HG03064 (cell line): ENCODE measurements around the gene NRXN3.

Experiments
- ATAC-seq: cut with Tn5 transposase; IDR thresholded peaks from one replicate; pipeline ENCODE4 v1.9.1; 2021; ENCODE audit warnings: low read depth; ENCODE audit not compliant: unreplicated experiment

NRXN3 gene

DNA sequence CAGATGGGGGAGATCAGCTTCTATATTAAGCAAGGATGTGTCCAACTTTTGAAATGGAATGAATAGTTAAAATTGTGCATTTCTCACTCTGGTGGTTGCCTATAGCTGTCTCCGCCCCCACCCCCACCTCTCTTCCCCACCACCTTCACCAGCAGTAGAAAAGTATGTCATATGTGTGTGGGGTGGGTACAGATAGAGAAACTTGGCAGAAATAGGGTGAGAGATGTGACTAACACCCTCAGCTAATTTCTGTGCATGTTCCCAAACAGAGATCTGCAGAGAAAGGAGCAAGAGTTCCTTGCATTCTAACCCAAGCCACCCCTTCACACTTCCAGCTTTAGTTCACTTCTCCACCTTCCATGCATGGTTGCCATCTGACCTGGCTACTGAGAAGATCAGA lies 980.1 kb downstream of the NRXN3 start:
- no peak for ATAC-seq

DNA sequence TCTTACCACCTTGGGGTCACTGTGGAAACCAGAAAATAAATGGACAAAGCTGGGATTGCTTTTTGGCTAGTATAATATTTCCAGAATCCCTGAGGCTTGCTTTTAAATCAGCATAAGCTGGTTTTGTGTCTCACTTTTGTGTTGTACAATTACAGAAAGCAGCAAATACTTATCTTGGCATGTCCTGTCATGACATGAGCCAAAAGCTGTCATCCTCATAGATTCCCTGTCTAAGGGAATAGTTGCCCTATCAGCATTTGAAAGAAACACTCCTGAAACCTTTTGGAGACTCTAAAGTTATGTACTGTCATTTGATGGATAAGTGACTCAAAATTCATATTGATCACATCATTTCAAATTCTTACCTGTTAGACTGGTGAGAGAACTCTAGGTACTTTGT lies 987.2 kb downstream of the NRXN3 start:
- no peak for ATAC-seq

GRCh38 chr14:79161571-79161970 lies 991.4 kb downstream of the NRXN3 start:
- ATAC-seq = no peak

DNA sequence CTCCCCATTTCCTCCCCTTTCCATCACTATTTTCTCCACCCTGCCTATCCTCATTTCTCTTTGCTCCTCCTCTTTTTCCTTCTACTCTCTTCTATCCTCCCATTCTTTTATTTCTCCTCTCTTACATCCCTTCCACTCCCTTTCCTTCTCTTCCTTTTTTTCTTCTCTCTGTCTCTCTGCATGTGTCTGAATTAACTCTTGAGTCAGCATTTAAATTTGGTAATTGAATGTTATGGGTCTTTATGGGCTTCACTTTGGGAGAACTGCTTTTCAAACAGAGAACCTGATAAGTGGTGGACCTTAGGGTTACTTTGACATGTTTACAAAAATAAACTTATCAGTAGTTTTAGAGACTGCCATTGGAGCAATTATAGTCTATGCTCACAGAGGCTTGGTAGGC lies 992.7 kb downstream of the NRXN3 start:
- no peak for ATAC-seq

- no peak for ATAC-seq
These were observed 995.4 kb downstream of the NRXN3 start for GRCh38 chr14:79165471-79166090.

- no peak for ATAC-seq
These were observed 996.0 kb downstream of the NRXN3 start for GRCh38 chr14:79166171-79166570.

DNA sequence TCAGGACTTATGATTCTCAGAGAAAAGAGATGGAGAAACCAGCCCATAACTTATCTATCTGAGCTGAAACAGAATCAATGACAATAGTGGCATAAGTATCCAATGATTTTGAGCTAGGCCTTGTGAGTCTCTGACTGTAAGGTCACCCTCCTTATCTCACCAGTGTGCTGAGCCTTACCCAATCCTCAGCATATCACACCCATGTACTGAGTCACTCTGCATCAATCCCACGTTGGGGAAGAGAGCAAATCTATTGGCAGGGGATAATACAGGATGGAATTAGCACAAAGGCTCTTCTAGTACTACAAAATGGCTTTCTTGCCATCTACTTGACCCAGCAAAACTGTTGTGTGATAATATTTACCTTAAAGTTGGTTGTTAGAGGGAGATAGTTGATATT lies 997.8 kb downstream of the NRXN3 start:
- no peak for ATAC-seq

DNA sequence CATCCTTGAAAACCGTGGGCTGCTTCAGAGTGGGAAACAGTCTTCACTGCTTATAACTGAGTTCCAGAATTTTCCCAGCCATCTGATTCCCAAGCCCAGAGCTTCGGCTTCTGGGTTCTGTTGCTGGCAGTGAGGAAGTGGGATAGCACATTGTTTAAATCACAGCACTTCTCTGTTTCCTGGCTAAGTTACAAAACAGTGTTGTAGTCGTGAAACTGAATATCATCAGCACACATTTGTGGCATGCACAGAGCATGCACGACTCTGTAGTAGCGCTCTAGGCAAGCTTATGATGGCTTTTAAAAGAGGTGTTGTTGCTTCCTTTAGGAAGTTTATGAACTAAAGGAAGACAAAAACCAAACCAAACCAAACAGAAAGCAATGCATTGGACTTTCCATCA lies 1005.5 kb downstream of the NRXN3 start:
- no peak for ATAC-seq

- no peak for ATAC-seq
These were observed 1006.9 kb downstream of the NRXN3 start for GRCh38 chr14:79177106-79177505.

DNA sequence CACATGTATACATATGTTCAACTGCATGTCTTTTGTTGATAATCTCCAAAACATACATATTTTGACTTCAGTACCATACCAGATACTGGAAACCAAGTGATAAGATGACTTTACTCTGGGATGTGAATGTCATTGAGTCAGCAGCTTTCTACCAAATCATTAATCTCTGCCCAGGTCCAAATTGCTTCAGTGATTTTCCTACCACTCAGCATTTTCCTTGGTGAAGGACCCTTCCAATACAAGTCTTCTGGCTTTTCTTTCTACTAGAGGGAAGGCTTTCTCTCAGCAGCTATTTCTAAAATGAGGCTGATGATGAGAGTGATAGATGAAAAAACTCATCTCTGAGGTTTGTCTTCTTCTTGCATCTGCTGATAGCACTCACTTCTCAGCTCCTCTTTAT lies 1008.5 kb downstream of the NRXN3 start:
- no peak for ATAC-seq

GRCh38 chr14:79179985-79180384 lies 1009.8 kb downstream of the NRXN3 start:
- ATAC-seq = no peak

- ATAC-seq = no peak
These were observed 1010.5 kb downstream of the NRXN3 start for GRCh38 chr14:79180656-79181055.

- no peak for ATAC-seq
These were observed 1016.4 kb downstream of the NRXN3 start for GRCh38 chr14:79186523-79186922.

DNA sequence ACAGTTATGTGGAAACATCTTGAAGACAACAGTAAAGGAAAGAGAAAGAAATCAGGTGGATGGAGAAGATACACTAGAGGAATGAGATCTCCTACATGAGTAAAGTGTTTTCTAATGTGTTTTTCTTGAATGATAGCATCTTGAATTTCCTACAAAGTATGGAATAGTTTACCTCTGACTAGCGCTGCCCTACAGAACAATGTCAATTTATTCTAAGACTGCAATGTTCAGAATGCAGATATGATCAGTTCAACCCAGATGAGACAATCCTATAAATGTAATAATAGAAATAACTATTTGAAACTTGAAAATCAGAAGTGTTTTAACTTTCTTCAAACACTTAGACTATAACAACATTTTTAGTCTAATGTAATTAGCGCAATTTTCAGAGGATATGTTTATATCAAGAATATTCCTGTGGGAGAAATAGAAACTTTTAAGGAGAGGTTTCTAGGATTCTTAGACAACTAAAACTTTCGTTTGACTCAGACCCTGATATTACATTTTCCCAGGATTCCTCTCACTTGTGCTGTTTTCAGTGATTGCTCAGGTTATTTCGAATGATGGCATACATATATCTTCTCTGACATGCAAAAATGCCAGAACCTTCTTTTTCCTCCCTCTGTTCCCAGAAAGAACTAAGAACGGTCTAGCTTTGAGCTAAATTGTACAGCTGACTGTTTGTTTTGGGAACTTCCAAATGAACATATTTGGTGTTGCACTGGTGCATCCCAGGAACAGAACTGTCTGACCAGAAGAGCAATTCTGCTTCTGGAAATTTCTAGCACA lies 1023.7 kb downstream of the NRXN3 start:
- ATAC-seq = no peak

- no peak for ATAC-seq
These were observed 1026.0 kb downstream of the NRXN3 start for GRCh38 chr14:79196216-79196615.

DNA sequence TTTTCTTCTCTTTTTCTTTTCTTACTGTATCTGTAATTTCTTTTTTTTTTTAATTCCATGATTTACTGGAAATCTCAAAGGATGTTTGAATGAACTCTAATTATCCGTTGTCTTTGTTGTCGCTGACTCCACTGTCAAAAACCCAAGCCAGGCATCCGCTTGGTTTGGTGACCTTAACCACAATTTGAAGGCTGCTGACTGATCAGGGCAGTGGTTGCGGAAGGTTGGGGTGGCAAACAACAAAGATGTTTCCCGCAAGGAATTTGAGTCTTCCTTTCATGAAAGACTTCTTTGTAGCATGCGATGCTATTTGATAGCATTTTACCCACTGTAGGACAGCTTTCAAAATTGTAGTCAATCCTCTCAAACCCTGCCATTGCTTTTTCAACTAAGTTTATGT lies 1027.3 kb downstream of the NRXN3 start:
- ATAC-seq = no peak

DNA sequence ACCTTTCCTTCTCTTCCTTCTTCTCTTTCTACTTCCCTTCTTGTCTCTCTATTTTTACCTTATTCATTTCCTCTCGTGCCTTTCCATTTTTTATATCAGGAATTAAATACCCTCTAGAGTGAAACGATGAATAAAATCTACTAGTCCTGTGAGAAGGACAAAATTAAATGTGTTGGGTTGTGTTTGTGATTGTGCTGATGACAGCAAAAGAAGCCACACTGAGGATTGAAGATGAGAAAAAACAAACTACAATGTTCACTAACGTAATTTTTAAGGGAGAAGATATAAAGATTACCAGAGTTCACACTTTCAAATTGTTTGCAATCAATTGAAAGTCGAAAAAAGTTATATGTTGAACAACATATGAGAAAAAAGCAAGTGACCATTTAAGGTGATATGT lies 1029.0 kb downstream of the NRXN3 start:
- ATAC-seq = no peak

DNA sequence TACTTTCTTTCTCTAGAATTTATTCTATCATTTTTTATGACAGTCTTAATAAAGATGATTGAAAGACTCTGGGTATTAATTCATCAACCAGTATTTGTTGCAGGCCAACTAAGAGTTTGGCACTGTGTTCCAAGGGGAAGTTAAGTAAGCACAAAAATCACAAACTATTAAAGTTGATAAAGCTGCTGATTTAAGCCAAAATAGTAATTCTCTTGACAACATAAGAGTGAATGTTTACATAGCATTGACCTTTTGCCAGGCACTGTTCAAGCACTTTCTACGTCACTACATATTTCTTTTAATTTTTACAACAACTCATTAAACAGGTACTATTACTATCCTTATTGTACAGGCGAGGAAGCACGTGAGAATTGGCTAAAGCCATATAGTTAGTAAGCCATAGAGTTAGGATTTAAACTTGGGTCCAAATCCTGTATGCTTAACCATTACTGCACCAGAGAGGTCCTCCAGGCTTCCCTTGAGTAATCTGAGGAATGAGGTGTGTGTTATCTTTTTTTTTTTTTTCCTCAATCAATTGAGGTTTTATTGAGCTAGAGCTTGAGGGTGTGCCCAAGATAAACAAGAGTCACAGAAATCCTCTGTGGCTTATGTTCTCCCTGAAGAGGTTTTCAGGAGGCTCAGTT lies 1031.5 kb downstream of the NRXN3 start:
- ATAC-seq = no peak

DNA sequence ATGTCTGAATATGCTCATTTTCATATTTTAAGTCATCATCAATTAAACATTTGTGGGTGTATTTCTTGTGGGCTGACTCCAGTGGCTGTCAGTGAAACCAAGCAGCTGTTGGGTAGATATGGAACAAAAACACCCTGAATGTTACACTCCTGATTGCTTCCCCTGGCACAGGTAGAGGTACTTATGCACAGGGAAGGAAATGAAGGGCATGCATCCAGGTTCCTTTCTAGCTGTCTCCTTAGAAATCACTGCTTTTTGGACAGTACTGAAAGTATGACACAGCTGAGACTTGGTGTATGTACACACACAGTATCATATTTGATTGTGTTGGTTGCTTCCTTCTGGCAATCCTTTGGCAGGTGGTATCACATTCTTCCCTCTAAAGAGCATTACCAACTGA lies 1034.4 kb downstream of the NRXN3 start:
- no peak for ATAC-seq

GRCh38 chr14:79209418-79209817 lies 1039.2 kb downstream of the NRXN3 start:
- ATAC-seq = no peak

GRCh38 chr14:79225815-79226214 lies 1055.6 kb downstream of the NRXN3 start:
- ATAC-seq = no peak

- no peak for ATAC-seq
These were observed 1059.3 kb downstream of the NRXN3 start for GRCh38 chr14:79229383-79229909.
